ENCODE measurements around the gene ADCY6.
"Not testable (repeated sequence)": the region's sequence is repeated elsewhere in the genome, so short reads cannot be mapped to it uniquely, and the experiment has no call there.

The ADCY6 gene

GRCh38 chr12:48764521-48764920 is 24.4 kb downstream of the ADCY6 start:
- no peak for DNase-seq (ENCODE audit: low read depth in 3 of 3, low spot score in 1 of 3)

DNA sequence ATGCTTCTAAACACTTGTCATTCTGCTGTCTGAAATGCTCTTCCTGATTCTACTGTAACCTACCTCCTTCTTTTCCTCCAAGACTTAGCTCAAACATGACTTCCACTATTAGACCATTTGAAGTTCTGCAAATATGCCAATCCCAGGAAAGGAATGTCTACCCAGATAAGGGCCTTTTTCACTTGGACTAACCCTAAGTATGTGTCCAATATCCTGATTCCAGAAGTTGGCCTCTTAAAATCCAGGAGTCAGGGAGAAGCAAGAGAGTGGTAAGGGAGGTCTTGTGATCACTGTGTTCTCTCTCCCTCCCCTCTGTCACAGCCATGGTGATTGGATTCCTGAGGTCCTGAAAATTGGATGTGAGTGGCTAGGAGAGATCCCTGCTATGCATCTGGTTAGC is 30.2 kb downstream of the ADCY6 start:
- no peak for DNase-seq (ENCODE audit: low read depth in 3 of 3, low spot score in 1 of 3)

DNA sequence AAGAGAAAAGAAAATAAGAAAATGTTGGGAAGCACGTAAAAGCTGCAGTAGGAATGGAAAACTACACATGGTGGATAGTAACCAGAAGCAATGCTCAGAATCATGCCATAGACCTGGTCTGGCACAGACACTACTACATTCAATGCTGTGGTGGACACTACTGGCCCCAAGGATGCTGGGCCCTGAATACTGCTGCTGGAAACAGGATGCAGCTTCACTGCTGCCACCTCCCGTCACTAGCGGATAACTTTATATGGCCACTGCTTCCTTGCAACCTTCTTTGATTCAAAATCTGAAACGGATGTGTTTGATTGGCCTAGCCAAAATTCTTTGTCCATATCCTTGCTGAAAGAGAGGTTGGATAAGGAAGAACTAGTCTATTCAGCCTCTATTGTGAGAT is 30.7 kb downstream of the ADCY6 start:
- DNase-seq (ENCODE audit: low read depth in 3 of 3, low spot score in 1 of 3): no peak

DNA sequence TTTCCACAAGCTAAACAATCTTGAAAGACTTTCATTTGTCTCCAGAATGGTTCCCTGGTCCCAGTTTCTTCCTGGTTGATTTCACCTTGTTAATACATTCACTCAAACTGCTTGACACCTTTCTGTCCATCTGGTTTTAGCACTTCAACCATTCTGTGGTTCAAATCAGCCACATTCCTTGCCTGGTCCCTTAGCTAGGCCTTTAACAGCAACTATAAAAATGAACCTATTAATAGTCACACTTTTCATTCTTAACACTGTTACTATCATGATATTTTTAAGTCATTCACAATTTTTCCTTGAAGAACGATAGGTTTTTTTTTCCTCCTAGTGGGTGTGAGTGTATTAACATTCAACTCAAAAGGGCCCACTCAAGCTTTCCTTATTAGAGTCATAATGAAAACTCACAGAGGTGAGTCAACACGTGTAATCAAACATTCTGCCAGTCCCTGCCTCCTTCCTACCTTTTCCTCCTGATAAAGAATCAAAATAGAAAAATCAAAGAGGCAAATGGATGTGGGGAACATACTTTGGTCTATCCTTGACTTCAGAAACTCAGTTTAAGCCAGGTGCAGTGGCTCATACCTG is 38.0 kb downstream of the ADCY6 start:
- DNase-seq (ENCODE audit: low read depth in 3 of 3, low spot score in 1 of 3): no peak

DNA sequence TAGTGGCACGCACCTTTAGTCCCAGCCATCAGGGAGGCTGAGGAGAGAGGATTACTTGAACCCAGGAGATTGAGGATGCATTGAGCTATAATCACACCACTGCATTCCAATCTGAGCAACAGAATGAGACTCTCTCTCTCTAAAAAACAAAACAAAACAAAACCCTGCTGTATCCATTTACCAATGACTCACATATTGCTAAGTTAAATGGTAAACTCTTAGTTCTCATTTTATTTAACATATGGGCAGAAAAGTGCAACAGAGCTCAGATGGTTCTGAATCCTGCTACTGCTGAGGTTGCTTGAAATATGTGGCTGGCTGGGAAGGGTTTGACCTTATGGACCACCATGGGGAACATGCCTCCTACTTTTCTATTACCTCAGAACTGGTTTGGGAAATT is 38.7 kb downstream of the ADCY6 start:
- DNase-seq (ENCODE audit: low read depth in 3 of 3, low spot score in 1 of 3): no peak

DNA sequence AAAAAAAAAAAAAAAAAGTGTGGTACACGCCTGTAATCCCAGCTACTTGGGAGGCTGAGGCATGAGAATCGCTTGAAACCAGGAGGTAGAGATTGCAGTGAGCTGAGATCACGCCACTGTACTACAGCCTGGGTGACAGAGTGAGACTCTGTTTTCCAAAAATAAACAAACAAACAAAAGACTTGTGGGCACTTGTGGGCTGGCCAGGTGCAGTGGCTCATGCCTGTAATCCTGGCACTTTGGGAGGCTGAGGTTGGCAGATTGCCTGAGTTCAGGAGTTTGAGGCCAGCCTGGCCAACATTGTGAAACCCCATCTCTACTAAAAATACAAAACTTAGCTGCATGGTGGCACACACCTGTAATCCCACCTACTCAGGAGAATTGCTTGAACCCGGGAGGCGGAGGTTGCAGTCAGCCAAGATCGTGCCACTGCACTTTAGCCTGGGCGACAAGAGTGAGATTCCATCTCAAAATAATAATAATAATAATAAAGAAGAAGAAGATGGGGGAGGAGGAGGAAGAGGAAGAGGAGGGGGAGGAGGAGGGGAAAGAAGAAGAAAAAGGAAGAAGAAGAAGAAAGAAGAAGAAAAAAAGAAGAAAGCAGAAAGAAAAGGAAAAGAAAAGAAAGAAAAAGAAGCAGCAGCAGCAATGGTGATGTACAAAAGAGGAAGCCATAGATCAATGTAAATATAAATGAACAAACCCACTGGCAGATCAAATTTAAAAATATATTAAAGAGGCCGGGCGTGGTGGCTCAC is 44.5 kb downstream of the ADCY6 start:
- no peak for DNase-seq (ENCODE audit: low read depth in 3 of 3, low spot score in 1 of 3)

DNA sequence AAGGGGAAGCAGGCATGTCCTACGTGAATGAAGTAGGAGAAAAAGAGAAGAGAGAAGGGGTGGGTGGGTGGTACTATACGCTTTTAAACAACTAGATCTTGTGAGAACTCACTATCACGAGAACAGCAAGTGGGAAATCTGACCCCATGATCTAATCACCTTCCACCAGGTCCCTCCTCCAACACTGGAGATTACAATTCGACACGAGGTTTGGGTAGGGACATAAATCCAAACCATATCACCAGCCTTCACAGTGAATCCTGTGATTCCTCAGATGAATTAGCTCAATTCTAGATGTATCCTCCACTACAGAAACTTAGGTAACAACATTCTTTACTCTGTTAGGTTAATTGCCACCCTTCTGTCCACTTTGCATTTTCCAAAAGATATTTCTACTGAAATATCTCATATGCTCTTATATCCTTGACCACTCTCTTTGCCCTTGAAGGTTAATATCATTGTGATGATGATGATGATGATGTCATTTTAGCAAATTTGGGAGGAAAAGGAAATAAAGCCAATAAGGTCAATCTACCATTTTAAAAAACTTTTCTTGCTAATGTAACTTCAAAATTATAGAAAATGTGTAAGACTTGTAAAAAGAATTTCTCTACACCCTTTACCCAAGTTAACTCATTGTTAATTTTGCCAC is 49.1 kb downstream of the ADCY6 start:
- DNase-seq (ENCODE audit: low read depth in 3 of 3, low spot score in 1 of 3): no peak

GRCh38 chr12:48736456-48736855 is 52.4 kb downstream of the ADCY6 start:
- no peak for DNase-seq (ENCODE audit: low read depth in 3 of 3, low spot score in 1 of 3)

DNA sequence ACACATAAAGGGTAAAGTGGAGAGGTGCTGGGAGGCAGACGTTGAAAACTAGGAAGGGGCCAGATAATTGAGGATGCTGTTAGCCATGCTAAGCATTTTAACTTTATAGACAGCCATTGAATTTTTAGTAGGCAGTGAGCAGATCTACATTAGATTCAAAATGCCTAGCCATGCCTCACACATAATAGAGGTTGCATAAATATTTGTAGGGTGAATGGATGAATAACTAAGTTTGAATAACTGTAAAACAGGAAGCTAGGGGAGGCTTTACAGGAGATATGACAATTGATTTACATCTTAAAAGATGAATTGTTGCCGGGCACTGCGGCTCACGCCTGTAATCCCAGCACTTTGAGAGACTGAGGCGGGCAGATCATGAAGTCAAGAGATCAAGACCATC is 60.1 kb downstream of the ADCY6 start:
- DNase-seq (ENCODE audit: low read depth in 3 of 3, low spot score in 1 of 3): no peak

DNA sequence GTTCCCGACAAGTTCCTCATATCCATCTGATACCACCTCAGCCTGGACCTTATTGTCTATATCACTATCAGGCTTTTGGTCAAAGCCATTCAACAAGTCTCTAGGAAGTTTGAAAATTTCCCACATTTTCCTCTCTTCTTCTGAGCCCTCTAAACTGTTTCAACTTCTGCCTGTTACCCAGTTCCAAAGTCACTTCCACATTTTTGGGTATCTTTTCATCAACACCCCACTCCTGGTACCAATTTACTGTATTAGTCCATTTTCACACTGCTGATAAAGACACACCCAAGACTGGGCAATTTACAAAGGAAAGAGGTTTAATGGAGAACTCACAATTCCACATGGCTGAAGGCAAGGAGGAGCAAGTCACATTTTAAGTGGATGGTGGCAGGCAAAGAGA is 68.2 kb downstream of the ADCY6 start:
- DNase-seq (ENCODE audit: low read depth in 3 of 3, low spot score in 1 of 3): not testable (repeated sequence)

DNA sequence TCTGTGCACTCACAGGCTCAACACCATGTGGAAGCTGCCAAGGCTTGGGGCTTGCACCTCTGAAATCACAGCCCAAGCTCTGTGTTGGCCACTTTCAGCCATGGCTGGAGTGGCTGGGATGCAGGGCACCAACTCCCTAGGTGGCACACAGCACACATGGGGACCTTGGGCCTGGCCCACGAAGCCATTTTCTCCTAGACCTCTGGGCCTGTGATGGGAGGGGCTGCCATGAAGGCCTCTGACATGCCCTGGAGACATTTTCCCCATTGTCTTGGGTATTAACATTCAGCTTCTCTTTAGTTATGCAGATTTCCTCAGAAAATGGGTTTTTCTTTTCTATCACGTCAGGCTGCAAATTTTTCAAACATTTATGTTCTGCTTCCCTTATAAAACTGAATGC is 68.7 kb downstream of the ADCY6 start:
- DNase-seq (ENCODE audit: low read depth in 3 of 3, low spot score in 1 of 3): not testable (repeated sequence)

DNA sequence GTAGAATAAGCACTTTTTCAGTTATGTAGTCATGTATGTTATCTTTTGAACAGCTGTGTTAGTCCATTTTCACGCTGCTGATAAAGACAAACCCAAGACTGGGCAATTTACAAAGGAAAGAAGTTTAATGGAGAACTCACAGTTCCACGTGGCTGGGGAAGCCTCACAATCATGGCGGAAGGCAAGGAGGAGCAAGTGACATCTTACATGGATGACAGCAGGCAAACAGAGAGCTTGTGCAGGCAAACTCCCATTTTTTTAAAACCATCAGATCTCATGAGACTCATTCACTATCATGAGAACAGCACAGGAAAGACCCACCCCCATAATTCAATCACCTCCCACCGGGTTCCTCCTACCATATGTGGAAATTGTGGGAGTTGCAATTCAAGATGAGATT is 69.9 kb downstream of the ADCY6 start:
- DNase-seq (ENCODE audit: low read depth in 3 of 3, low spot score in 1 of 3): not testable (repeated sequence)

DNA sequence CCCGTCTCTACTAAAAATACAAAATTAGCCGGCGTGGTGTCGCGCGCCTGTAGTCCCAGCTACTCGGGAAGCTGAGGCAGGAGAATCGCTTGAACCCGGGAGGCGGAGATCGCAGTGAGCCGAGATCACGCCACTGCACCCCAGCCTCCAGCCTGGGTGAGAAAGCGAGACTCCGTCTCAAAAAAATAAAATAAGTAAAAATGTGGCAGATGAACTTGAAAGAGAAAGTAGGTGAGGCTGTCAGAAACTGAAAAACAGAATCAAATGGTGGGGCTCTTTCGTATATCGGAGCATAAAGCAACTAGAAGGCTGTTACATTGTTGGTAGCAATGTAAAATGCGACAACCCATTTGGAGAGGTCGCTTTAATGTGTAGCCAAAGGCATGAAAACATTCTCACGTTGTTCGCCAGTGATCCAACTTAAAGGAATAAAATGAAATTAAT is 71.6 kb downstream of the ADCY6 start:
- DNase-seq (ENCODE audit: low read depth in 3 of 3, low spot score in 1 of 3): no peak

GRCh38 chr12:48716493-48717251 is 72.2 kb downstream of the ADCY6 start, which contains the start of gene CCNT1:
Gene CCNT1, minus strand, starts transcription at chr12:48716707. Its CDS starts 32 bp downstream, at chr12:48716675.
- peak; percentile 94 to 96 (median 94) for DNase-seq (ENCODE audit: low read depth in 3 of 3, low spot score in 1 of 3)

All from stimulated activated CD4-positive, alpha-beta T cell treated with anti-CD3 and anti-CD28 coated beads, TNF-alpha, amount 100 ng/mL, for 1 hour (primary cell).